DOHH2 (cell line): ENCODE results near the gene DENND1A.

Experiments used
- H3F3A ChIP-seq: fragments of 200-600 bp; sonication (generic), shearing (Covaris generic); 2 replicates; pipeline ENCODE4 v1.6.0; 2016; ENCODE audit warnings: antibody characterized with exemption, mild to moderate bottlenecking; ENCODE audit not compliant: control insufficient read depth, insufficient read depth
- H3K27ac ChIP-seq: fragments of 200-600 bp; sonication (generic); 2 replicates; pipeline ENCODE4 v1.5.1; 2014; ENCODE audit warnings: low read depth, mild to moderate bottlenecking, low read length, moderate library complexity
- H3K27me3 ChIP-seq: fragments of 200-600 bp; sonication (generic); 2 replicates; pipeline ENCODE4 v1.6.1; 2014; ENCODE audit warnings: mild to moderate bottlenecking, low read length, mixed read lengths; ENCODE audit not compliant: control insufficient read depth
- H3K36me3 ChIP-seq: fragments of 200-600 bp; sonication (generic); 2 replicates; pipeline ENCODE4 v1.6.1; 2014; ENCODE audit warnings: mild to moderate bottlenecking, low read length, moderate library complexity, mixed read lengths; ENCODE audit not compliant: control insufficient read depth
- H3K4me1 ChIP-seq: fragments of 200-600 bp; sonication (generic); 2 replicates; pipeline ENCODE4 v1.6.1; 2014; ENCODE audit warnings: mild to moderate bottlenecking, low read length, mixed read lengths; ENCODE audit not compliant: control insufficient read depth
- H3K4me2 ChIP-seq: fragments of 200-600 bp; sonication (generic); 2 replicates; pipeline ENCODE4 v1.6.0; 2014; ENCODE audit warnings: mild to moderate bottlenecking, low read length, moderate library complexity
- H3K4me3 ChIP-seq: fragments of 200-600 bp; sonication (generic); 2 replicates; pipeline ENCODE4 v1.5.1; 2014; ENCODE audit warnings: mild to moderate bottlenecking, low read length, mixed read lengths
- H3K79me2 ChIP-seq: fragments of 200-600 bp; sonication (generic); 2 replicates; pipeline ENCODE4 v1.6.1; 2014; ENCODE audit warnings: mild to moderate bottlenecking, low read length, mixed read lengths; ENCODE audit not compliant: control insufficient read depth
- H3K9me2 ChIP-seq: fragments of 200-600 bp; sonication (generic); replicated peaks from 2 replicates; pipeline ENCODE4 v1.6.1; 2014; ENCODE audit warnings: mild to moderate bottlenecking, low read length, mixed read lengths; ENCODE audit not compliant: control insufficient read depth
- H3K9me3 ChIP-seq: fragments of 200-600 bp; sonication (generic); 2 replicates; pipeline ENCODE4 v1.6.1; 2014; ENCODE audit warnings: antibody characterized with exemption, low read length, mixed read lengths; ENCODE audit not compliant: control insufficient read depth, insufficient read depth
- H4K20me1 ChIP-seq: fragments of 200-600 bp; sonication (generic); 2 replicates; pipeline ENCODE4 v1.6.0; 2014; ENCODE audit warnings: low read depth, mild to moderate bottlenecking, antibody characterized with exemption, low read length, moderate library complexity; ENCODE audit not compliant: control insufficient read depth, insufficient read depth
- CTCF ChIP-seq: fragments of 200-600 bp; sonication (generic); IDR thresholded peaks from one replicate; pipeline ENCODE4 v1.5.1; 2014; ENCODE audit warnings: antibody characterized with exemption, mild to moderate bottlenecking, low read depth, low read length; ENCODE audit not compliant: poor library complexity, severe bottlenecking
- EZH2phosphoT487 ChIP-seq: fragments of 200-600 bp; sonication (generic); IDR thresholded peaks from 2 replicates; pipeline ENCODE4 v1.6.1; 2017; ENCODE audit warnings: borderline replicate concordance, mild to moderate bottlenecking, antibody characterized with exemption, low read length, moderate library complexity, mixed read lengths

The DENND1A gene

GRCh38 chr9:123470991-123471770 is 458.7 kb downstream of the DENND1A start:
- peak overlapping the region; percentile 21; the same call in 1 of the 2 replicates for H3K4me3 ChIP-seq
- 0 out of 2 replicates have a peak, but pooled peaks cover 5% of the 10 kb centered on the region for H3F3A ChIP-seq
- no peaks in the 10 kb centered on the region for H3K9me2 ChIP-seq
- H3K36me3 ChIP-seq, result no peaks in the 10 kb centered on the region
- 0 out of 2 replicates have a peak overlapping the region, but pooled peaks have one; percentile 5 for H3K27ac ChIP-seq
- H3K79me2 ChIP-seq, result no peaks in the 10 kb centered on the region
- peaks cover 53% of the 10 kb centered on the region for H3K4me1 ChIP-seq
- no peaks in the 10 kb centered on the region for H3K27me3 ChIP-seq
- H3K9me3 ChIP-seq, result no peaks in the 10 kb centered on the region
- no peaks in the 10 kb centered on the region for H4K20me1 ChIP-seq
- TF ChIP-seq EZH2phosphoT487, result no peak
- TF ChIP-seq CTCF, result no peak
- no peak overlapping the region for H3K4me2 ChIP-seq

GRCh38 chr9:123470121-123470782 is 459.7 kb downstream of the DENND1A start:
- Histone ChIP-seq H3K36me3 (no peaks in the 10 kb centered on the region), H3K9me3 (no peaks in the 10 kb centered on the region), H3K79me2 (no peaks in the 10 kb centered on the region), H3F3A (0 out of 2 replicates have a peak, but pooled peaks cover 5% of the 10 kb centered on the region), H3K9me2 (no peaks in the 10 kb centered on the region), H3K27me3 (no peaks in the 10 kb centered on the region), H3K4me3 (no peak overlapping the region), H3K4me2 (no peak overlapping the region), H3K4me1 (peaks cover 44% of the 10 kb centered on the region), H3K27ac (no peak overlapping the region), H4K20me1 (no peaks in the 10 kb centered on the region)
- no peak for TF ChIP-seq EZH2phosphoT487
- no peak for TF ChIP-seq CTCF

- Histone ChIP-seq H3K27me3 (no peaks in the 10 kb centered on the region), H4K20me1 (no peaks in the 10 kb centered on the region), H3K4me3 (no peak overlapping the region), H3K4me2 (no peak overlapping the region), H3K36me3 (no peaks in the 10 kb centered on the region), H3K4me1 (peaks cover 34% of the 10 kb centered on the region), H3K79me2 (no peaks in the 10 kb centered on the region), H3K9me2 (no peaks in the 10 kb centered on the region), H3F3A (0 out of 2 replicates have a peak, but pooled peaks cover 2% of the 10 kb centered on the region), H3K9me3 (no peaks in the 10 kb centered on the region), H3K27ac (no peak overlapping the region)
- no peak for TF ChIP-seq EZH2phosphoT487
- no peak for TF ChIP-seq CTCF
Measured at GRCh38 chr9:123469282-123469681, 460.6 kb downstream of the DENND1A start.
